H9 (cell line): Measurements from ENCODE around the gene C17orf113. TPM values are rescaled to one million over a fixed set of nuclear protein-coding genes. Genes with fewer than 3 reads are reported as not detected.

ENCODE experiments used
- DNase-seq: peaks from one replicate; pipeline ENCODE4 v3.0.0-alpha.2; 2017
- H2AFZ ChIP-seq: one replicate; pipeline ENCODE4 v1.6.1; 2013; ENCODE audit warnings: mild to moderate bottlenecking, low read length, control low read depth, moderate library complexity
- H2AK5ac ChIP-seq: 2 replicates; pipeline ENCODE4 v1.6.1; 2013; ENCODE audit warnings: low read length, control low read depth, mixed read lengths; ENCODE audit not compliant: insufficient read length
- H2BK120ac ChIP-seq: one replicate; pipeline ENCODE4 v1.6.1; 2013; ENCODE audit warnings: low read depth, mild to moderate bottlenecking, low read length, control low read depth, inconsistent platforms; ENCODE audit not compliant: poor library complexity, severe bottlenecking
- H2BK12ac ChIP-seq: 2 replicates; pipeline ENCODE4 v1.6.1; 2013; ENCODE audit warnings: low read length, control low read depth, mixed read lengths, low read depth; ENCODE audit not compliant: insufficient read length
- H2BK15ac ChIP-seq: 2 replicates; pipeline ENCODE4 v1.6.1; 2013; ENCODE audit warnings: low read depth, low read length, control low read depth
- H2BK20ac ChIP-seq: one replicate; pipeline ENCODE4 v1.6.1; 2013; ENCODE audit warnings: low read depth, mild to moderate bottlenecking, low read length, control low read depth, inconsistent platforms; ENCODE audit not compliant: poor library complexity, severe bottlenecking
- H2BK5ac ChIP-seq: 2 replicates; pipeline ENCODE4 v1.6.1; 2013; ENCODE audit warnings: low read length, control low read depth, mixed read lengths; ENCODE audit not compliant: insufficient read length
- H3K14ac ChIP-seq: 2 replicates; pipeline ENCODE4 v1.6.1; 2013; ENCODE audit warnings: low read length, control low read depth; ENCODE audit not compliant: insufficient read depth
- H3K18ac ChIP-seq: 2 replicates; pipeline ENCODE4 v1.6.1; 2013; ENCODE audit warnings: low read depth, mild to moderate bottlenecking, mixed read lengths, low read length, control low read depth; ENCODE audit not compliant: insufficient read length
- H3K23ac ChIP-seq: 2 replicates; pipeline ENCODE4 v1.6.1; 2013; ENCODE audit warnings: low read length, control low read depth, mixed read lengths, low read depth; ENCODE audit not compliant: insufficient read length
- H3K23me2 ChIP-seq: 2 replicates; pipeline ENCODE4 v1.6.1; 2013; ENCODE audit warnings: low read depth, mild to moderate bottlenecking, mixed read lengths, low read length, control low read depth; ENCODE audit not compliant: insufficient read length, poor library complexity, severe bottlenecking
- H3K27ac ChIP-seq: 2 replicates; pipeline ENCODE4 v1.5.1; 2013; ENCODE audit warnings: low read length, control low read depth, mixed read lengths, low read depth; ENCODE audit not compliant: insufficient read length
- H3K27me3 ChIP-seq: 2 replicates; pipeline ENCODE4 v1.6.1; 2013; ENCODE audit warnings: low read length, control low read depth, inconsistent platforms; ENCODE audit not compliant: insufficient read depth
- H3K4ac ChIP-seq: 2 replicates; pipeline ENCODE4 v1.6.1; 2013; ENCODE audit warnings: low read depth, mild to moderate bottlenecking, control low read depth, inconsistent platforms, low read length, moderate library complexity
- H3K4me1 ChIP-seq: 2 replicates; pipeline ENCODE4 v1.6.1; 2013; ENCODE audit warnings: low read length, control low read depth, inconsistent platforms; ENCODE audit not compliant: insufficient read depth
- H3K4me2 ChIP-seq: 2 replicates; pipeline ENCODE4 v1.6.1; 2013; ENCODE audit warnings: low read length, control low read depth, mixed read lengths; ENCODE audit not compliant: insufficient read length, insufficient read depth
- H3K56ac ChIP-seq: 2 replicates; pipeline ENCODE4 v1.6.1; 2013; ENCODE audit warnings: low read depth, mild to moderate bottlenecking, mixed read lengths, low read length, control low read depth; ENCODE audit not compliant: insufficient read length
- H3K79me1 ChIP-seq: 2 replicates; pipeline ENCODE4 v1.6.1; 2013; ENCODE audit warnings: low read depth, mild to moderate bottlenecking, moderate library complexity, low read length, control low read depth, inconsistent platforms; ENCODE audit not compliant: insufficient read depth, poor library complexity, severe bottlenecking
- H3K79me2 ChIP-seq: 2 replicates; pipeline ENCODE4 v1.6.1; 2013; ENCODE audit warnings: low read length, control low read depth, inconsistent platforms; ENCODE audit not compliant: insufficient read depth
- H3K9ac ChIP-seq: 2 replicates; pipeline ENCODE4 v1.6.1; 2013; ENCODE audit warnings: low read length, control low read depth, mixed read lengths; ENCODE audit not compliant: insufficient read length; ENCODE audit errors: extremely low read depth
- H3K9me3 ChIP-seq: one replicate; pipeline ENCODE4 v1.6.1; 2013; ENCODE audit warnings: low read depth, low read length, inconsistent platforms; ENCODE audit not compliant: control insufficient read depth
- H3T11ph ChIP-seq: one replicate; pipeline ENCODE4 v1.6.1; 2013; ENCODE audit warnings: mild to moderate bottlenecking, low read length, control low read depth, inconsistent platforms
- H4K20me1 ChIP-seq: one replicate; pipeline ENCODE4 v1.6.1; 2013; ENCODE audit not compliant: control insufficient read depth, insufficient read length, insufficient read depth
- H4K5ac ChIP-seq: 2 replicates; pipeline ENCODE4 v1.6.1; 2013; ENCODE audit warnings: low read depth, mild to moderate bottlenecking, mixed read lengths, low read length, control low read depth; ENCODE audit not compliant: insufficient read length
- H4K8ac ChIP-seq: replicated peaks from 2 replicates; pipeline ENCODE4 v1.6.1; 2013; ENCODE audit warnings: low read length, control low read depth, mixed read lengths, low read depth; ENCODE audit not compliant: insufficient read length
- H4K91ac ChIP-seq: 2 replicates; pipeline ENCODE4 v1.6.1; 2013; ENCODE audit warnings: low read depth, mild to moderate bottlenecking, moderate library complexity, mixed read lengths, low read length, control low read depth; ENCODE audit not compliant: insufficient read length
- H3K27ac Mint-ChIP-seq, 3 experiments: 2 replicates in 2 of 3; 3 replicates in 1 of 3; pipeline ENCODE4 v1.8.0; 2020 to 2021; ENCODE audit warnings: mixed read lengths in 3 of 3, mild to moderate bottlenecking in 1 of 3, moderate library complexity in 1 of 3
- H3K27me3 Mint-ChIP-seq: 2 replicates; pipeline ENCODE4 v1.8.0; 2021; ENCODE audit warnings: low read depth, mild to moderate bottlenecking, moderate library complexity, mixed read lengths
- H3K36me3 Mint-ChIP-seq, 3 experiments: 2 replicates in 2 of 3; 3 replicates in 1 of 3; pipeline ENCODE4 v1.8.0; 2020 to 2021; ENCODE audit warnings: low read depth in 3 of 3, mixed read lengths in 3 of 3; ENCODE audit not compliant: insufficient read depth in 1 of 3
- H3K4me1 Mint-ChIP-seq, 2 experiments: 2 replicates each; pipeline ENCODE4 v1.8.0; 2020; ENCODE audit warnings: mixed read lengths in 2 of 2
- H3K4me3 Mint-ChIP-seq, 2 experiments: 2 replicates in 1 of 2; 3 replicates in 1 of 2; pipeline ENCODE4 v1.8.0; 2020 to 2021; ENCODE audit warnings: mild to moderate bottlenecking in 2 of 2, mixed read lengths in 2 of 2, moderate library complexity in 1 of 2
- H3K9me3 Mint-ChIP-seq, 2 experiments: 2 replicates in 1 of 2; 3 replicates in 1 of 2; pipeline ENCODE4 v1.8.0; 2020; ENCODE audit warnings: mild to moderate bottlenecking in 2 of 2, mixed read lengths in 2 of 2, moderate library complexity in 1 of 2
- WGBS: extraction: QIAGEN DNeasy Blood & Tissue Kit; methylation state at CpG from one replicate; pipeline ENCODE4 v1.1.7; 2013; ENCODE audit warnings: missing lambda C conversion rate, low lambda C conversion rate, mixed read lengths; ENCODE audit not compliant: insufficient read length; ENCODE audit errors: extremely low coverage; 5-methylcytosine and 5-hydroxymethylcytosine counted together
- total RNA-seq: library from RNA; stranded (reverse); gene quantifications from 2 replicates; pipeline ENCODE4 v1.2.1, GENCODE V29; 2021
- TF ChIP-seq, protein P1 (sequence below): fragments of 200-600 bp; sonication (generic); conservative IDR thresholded peaks from 3 replicates; pipeline ENCODE4 v1.8.0; 2021; ENCODE audit warnings: antibody characterized with exemption, mild to moderate bottlenecking

Gene C17orf113
- total RNA-seq, 1 experiment from 2014 or later: 1.0 TPM

- Histone ChIP-seq H4K91ac (no peak overlapping the region), H3T11ph (no peak overlapping the region), H4K20me1 (no peaks in the 10 kb centered on the region), H3K4me2 (no peak overlapping the region), H2BK15ac (no peak overlapping the region), H4K8ac (no peak overlapping the region), H4K5ac (no peak overlapping the region), H2BK120ac (no peak overlapping the region), H2BK12ac (no peak overlapping the region), H3K79me2 (peaks cover 45% of the 10 kb centered on the region), H3K9ac (no peak overlapping the region), H3K23me2 (no peaks in the 10 kb centered on the region), H3K18ac (no peak overlapping the region), H3K23ac (no peak overlapping the region), H3K56ac (no peak overlapping the region), H3K27ac (no peak overlapping the region), H2BK20ac (no peak overlapping the region), H3K14ac (no peak overlapping the region), H3K27me3 (no peaks in the 10 kb centered on the region), H3K79me1 (peaks cover 9% of the 10 kb centered on the region), H3K9me3 (no peaks in the 10 kb centered on the region), H2AK5ac (no peak overlapping the region), H3K4me1 (peaks cover 13% of the 10 kb centered on the region), H2BK5ac (no peak overlapping the region), H2AFZ (no peak overlapping the region), H3K4ac (no peak overlapping the region)
- Mint-ChIP-seq H3K27ac (peak overlapping the region; percentile 22 to 78 (median 74); a peak in 4 of 7 replicates), H3K4me3 (no peak overlapping the region), H3K9me3 (no peaks in the 10 kb centered on the region), H3K4me1 (peaks cover 41 to 42% of the 10 kb centered on the region in 2 experiments), H3K36me3 (peaks cover 12 to 33% (median 15%) of the 10 kb centered on the region in 3 experiments), H3K27me3 (no peaks in the 10 kb centered on the region)
- DNase-seq: peak; percentile 50
- TF ChIP-seq, protein P1, sequence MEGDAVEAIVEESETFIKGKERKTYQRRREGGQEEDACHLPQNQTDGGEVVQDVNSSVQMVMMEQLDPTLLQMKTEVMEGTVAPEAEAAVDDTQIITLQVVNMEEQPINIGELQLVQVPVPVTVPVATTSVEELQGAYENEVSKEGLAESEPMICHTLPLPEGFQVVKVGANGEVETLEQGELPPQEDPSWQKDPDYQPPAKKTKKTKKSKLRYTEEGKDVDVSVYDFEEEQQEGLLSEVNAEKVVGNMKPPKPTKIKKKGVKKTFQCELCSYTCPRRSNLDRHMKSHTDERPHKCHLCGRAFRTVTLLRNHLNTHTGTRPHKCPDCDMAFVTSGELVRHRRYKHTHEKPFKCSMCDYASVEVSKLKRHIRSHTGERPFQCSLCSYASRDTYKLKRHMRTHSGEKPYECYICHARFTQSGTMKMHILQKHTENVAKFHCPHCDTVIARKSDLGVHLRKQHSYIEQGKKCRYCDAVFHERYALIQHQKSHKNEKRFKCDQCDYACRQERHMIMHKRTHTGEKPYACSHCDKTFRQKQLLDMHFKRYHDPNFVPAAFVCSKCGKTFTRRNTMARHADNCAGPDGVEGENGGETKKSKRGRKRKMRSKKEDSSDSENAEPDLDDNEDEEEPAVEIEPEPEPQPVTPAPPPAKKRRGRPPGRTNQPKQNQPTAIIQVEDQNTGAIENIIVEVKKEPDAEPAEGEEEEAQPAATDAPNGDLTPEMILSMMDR: peak; percentile 32; the same call in 2 of the 3 replicates
- WGBS: no CpG with 5 or more reads among the region's 4 CpGs
Measured at GRCh38 chr17:42009170-42009569, 41.2 kb downstream of the C17orf113 start.
